Breast epithelium (tissue), 3 donors: Measurements from ENCODE around the gene LSS.

Experiments
- CTCF ChIP-seq, 3 donors: fragments of 450-650 bp; IDR thresholded peaks; one replicate each; pipeline ENCODE4 v1.5.1; 2016 to 2017; ENCODE audit warnings: antibody characterized with exemption in 3 of 3, mild to moderate bottlenecking in 3 of 3, moderate library complexity in 3 of 3
- POLR2A ChIP-seq: fragments of 450-650 bp; IDR thresholded peaks from one replicate; pipeline ENCODE4 v1.6.1; 2016; ENCODE audit warnings: antibody characterized with exemption, mild to moderate bottlenecking, moderate library complexity

- TF ChIP-seq POLR2A = no peak
- TF ChIP-seq CTCF (IDR thresholded peaks at IDR 0.05) = no peak
Observed at GRCh38 chr21:46202592-46203202, 25.9 kb downstream of the LSS start.
